Neuronal stem cell (in vitro differentiated cells): ENCODE data around the gene ALG9.
"Not testable (repeated sequence)": the region's sequence is repeated elsewhere in the genome, so short reads cannot be mapped to it uniquely, and the experiment has no call there.

Source experiments
- DNase-seq: peaks from one replicate; pipeline ENCODE4 v3.0.0-alpha.2; 2013; ENCODE audit warnings: low spot score
- H2AFZ ChIP-seq: one replicate; pipeline ENCODE4 v1.6.1; 2013; ENCODE audit warnings: mild to moderate bottlenecking, low read length, inconsistent platforms
- H2AK5ac ChIP-seq: 2 replicates; pipeline ENCODE4 v1.6.1; 2013; ENCODE audit warnings: low read depth, mild to moderate bottlenecking, inconsistent platforms, low read length, moderate library complexity, mixed read lengths
- H2BK120ac ChIP-seq: 2 replicates; pipeline ENCODE4 v1.6.1; 2013; ENCODE audit warnings: low read depth, mild to moderate bottlenecking, inconsistent platforms, low read length, moderate library complexity, mixed read lengths
- H2BK12ac ChIP-seq: one replicate; pipeline ENCODE4 v1.6.1; 2013; ENCODE audit warnings: low read length, inconsistent platforms
- H2BK15ac ChIP-seq: 2 replicates; pipeline ENCODE4 v1.6.1; 2013; ENCODE audit warnings: mild to moderate bottlenecking, low read length, inconsistent platforms, mixed read lengths
- H2BK5ac ChIP-seq: one replicate; pipeline ENCODE4 v1.6.1; 2013; ENCODE audit warnings: inconsistent platforms, mild to moderate bottlenecking, low read length, moderate library complexity
- H3K14ac ChIP-seq: one replicate; pipeline ENCODE4 v1.6.1; 2013; ENCODE audit warnings: low read length, inconsistent platforms
- H3K18ac ChIP-seq: 2 replicates; pipeline ENCODE4 v1.6.1; 2013; ENCODE audit warnings: low read length, inconsistent platforms
- H3K23ac ChIP-seq: 2 replicates; pipeline ENCODE4 v1.6.1; 2013; ENCODE audit warnings: low read depth, mild to moderate bottlenecking, mixed read lengths, low read length, inconsistent platforms; ENCODE audit not compliant: poor library complexity
- H3K27ac ChIP-seq: replicated peaks from 3 replicates; pipeline ENCODE4 v1.5.1; 2013; ENCODE audit warnings: low read length, inconsistent platforms
- H3K27me3 ChIP-seq, 3 experiments: 2 replicates each; pipeline ENCODE4 v1.6.1; 2013; ENCODE audit warnings: low read length in 3 of 3, mild to moderate bottlenecking in 2 of 3, inconsistent platforms in 1 of 3, low read depth in 1 of 3, mixed read lengths in 1 of 3, moderate library complexity in 1 of 3; ENCODE audit not compliant: control insufficient read depth in 3 of 3, insufficient read depth in 3 of 3
- H3K36me3 ChIP-seq, 2 donors: replicated peaks in 1 of 2; 2 replicates each; pipeline ENCODE4 v1.6.1; 2013; ENCODE audit warnings: low read length in 2 of 2; ENCODE audit not compliant: control insufficient read depth in 2 of 2, insufficient read depth in 2 of 2
- H3K4ac ChIP-seq: 2 replicates; pipeline ENCODE4 v1.6.1; 2013; ENCODE audit warnings: inconsistent platforms, mild to moderate bottlenecking, low read length, moderate library complexity
- H3K4me1 ChIP-seq, 2 donors: 1 replicate in 1 of 2; 2 replicates in 1 of 2; pipeline ENCODE4 v1.6.1; 2013; ENCODE audit warnings: low read length in 2 of 2, low read depth in 1 of 2; ENCODE audit not compliant: control insufficient read depth in 2 of 2, insufficient read depth in 1 of 2
- H3K4me2 ChIP-seq: one replicate; pipeline ENCODE4 v1.6.1; 2013; ENCODE audit warnings: mild to moderate bottlenecking, low read length, inconsistent platforms; ENCODE audit not compliant: insufficient read depth, poor library complexity, severe bottlenecking
- H3K4me3 ChIP-seq, 2 donors: 2 replicates each; pipeline ENCODE4 v1.5.1; 2013; ENCODE audit warnings: low read length in 2 of 2, mild to moderate bottlenecking in 2 of 2, inconsistent platforms in 1 of 2, moderate library complexity in 1 of 2
- H3K79me1 ChIP-seq: one replicate; pipeline ENCODE4 v1.6.1; 2013; ENCODE audit warnings: low read depth, mild to moderate bottlenecking, inconsistent platforms, low read length, moderate library complexity
- H3K9ac ChIP-seq: one replicate; pipeline ENCODE4 v1.6.1; 2013; ENCODE audit warnings: mild to moderate bottlenecking, low read depth, low read length, inconsistent platforms; ENCODE audit not compliant: poor library complexity
- H3K9me3 ChIP-seq, 2 donors: replicated peaks in 1 of 2; 2 replicates each; pipeline versions ENCODE3 to v1.6.1; 2013; ENCODE audit warnings: low read length in 2 of 2, mild to moderate bottlenecking in 2 of 2, inconsistent platforms in 1 of 2, low read depth in 1 of 2, mixed read lengths in 1 of 2, moderate library complexity in 1 of 2; ENCODE audit not compliant: control insufficient read depth in 2 of 2, insufficient read depth in 1 of 2
- H4K8ac ChIP-seq: one replicate; pipeline ENCODE4 v1.6.1; 2013; ENCODE audit warnings: low read depth, mild to moderate bottlenecking, inconsistent platforms, low read length, moderate library complexity
- H4K91ac ChIP-seq: one replicate; pipeline ENCODE4 v1.6.1; 2013; ENCODE audit warnings: low read length, low read depth, mild to moderate bottlenecking, inconsistent platforms; ENCODE audit not compliant: poor library complexity
- WGBS, 2 donors: extraction: QIAGEN DNeasy Blood & Tissue Kit; methylation state at CpG; one replicate each; pipeline ENCODE4 v1.1.7; 2013; ENCODE audit warnings: missing lambda C conversion rate in 2 of 2, mixed read lengths in 1 of 2; ENCODE audit not compliant: insufficient read length in 2 of 2, insufficient replicate concordance in 1 of 2; ENCODE audit errors: extremely low coverage in 2 of 2; 5-methylcytosine and 5-hydroxymethylcytosine counted together

ALG9 gene

DNA sequence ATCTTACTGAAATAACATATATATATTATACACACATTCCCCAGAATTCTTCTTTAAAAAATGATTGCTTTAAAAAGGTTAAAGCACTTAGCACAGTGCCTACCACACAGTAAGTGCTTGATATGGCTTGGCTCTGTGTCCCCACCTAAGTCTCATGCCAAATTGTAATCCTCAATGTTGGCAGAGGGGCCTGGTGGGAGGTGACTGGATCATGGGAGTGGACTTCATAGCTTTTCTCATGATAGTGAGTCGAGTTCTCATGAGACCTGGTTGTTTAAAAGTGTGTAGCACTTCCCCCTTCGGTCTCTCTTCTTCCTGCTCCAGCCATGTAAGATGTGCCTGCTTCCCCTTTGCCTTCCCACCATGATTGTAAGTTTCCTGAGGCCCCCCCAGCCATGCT lies 34.0 kb upstream of the ALG9 start:
- Histone ChIP-seq H3K4me3 (no peak overlapping the region), H3K4ac (no peak overlapping the region), H3K18ac (no peak overlapping the region), H3K23ac (no peak overlapping the region), H3K14ac (no peak overlapping the region), H3K9ac (no peak overlapping the region), H3K9me3 (no peaks in the 10 kb centered on the region), H3K4me2 (no peak overlapping the region), H4K8ac (no peak overlapping the region), H3K36me3 (no peaks in the 10 kb centered on the region), H2BK12ac (no peak overlapping the region), H2AFZ (no peak overlapping the region), H2BK5ac (no peak overlapping the region), H4K91ac (no peak overlapping the region), H2AK5ac (no peak overlapping the region), H3K27ac (no peak overlapping the region), H3K27me3 (no peaks in the 10 kb centered on the region), H3K4me1 (no peaks in the 10 kb centered on the region), H2BK120ac (no peak overlapping the region), H2BK15ac (no peak overlapping the region), H3K79me1 (no peaks in the 10 kb centered on the region)
- DNase-seq, result no peak
- WGBS, 2 donors, result no CpG with 5 or more reads among the region's 2 CpGs

- H3K14ac ChIP-seq, result no peak overlapping the region
- no peak overlapping the region for H2BK120ac ChIP-seq
- no peak overlapping the region for H3K4ac ChIP-seq
- H3K23ac ChIP-seq, result no peak overlapping the region
- no peaks in the 10 kb centered on the region for H3K4me1 ChIP-seq
- H3K9me3 ChIP-seq, result no peaks in the 10 kb centered on the region
- H3K36me3 ChIP-seq, result peaks cover 0 to 2% of the 10 kb centered on the region in 2 donors
- H3K4me2 ChIP-seq, result no peak overlapping the region
- H3K4me3 ChIP-seq, result no peak overlapping the region
- no peak overlapping the region for H2AK5ac ChIP-seq
- no peak overlapping the region for H2BK5ac ChIP-seq
- H4K91ac ChIP-seq, result no peak overlapping the region
- H2AFZ ChIP-seq, result no peak overlapping the region
- H3K27me3 ChIP-seq, result no peaks in the 10 kb centered on the region
- H2BK15ac ChIP-seq, result no peak overlapping the region
- no peak overlapping the region for H4K8ac ChIP-seq
- DNase-seq, result no peak
- H2BK12ac ChIP-seq, result no peak overlapping the region
- no peaks in the 10 kb centered on the region for H3K79me1 ChIP-seq
- WGBS, 2 donors, result no CpG with 5 or more reads among the region's 2 CpGs
- no peak overlapping the region for H3K18ac ChIP-seq
- H3K9ac ChIP-seq, result no peak overlapping the region
- no peak overlapping the region for H3K27ac ChIP-seq
Observed at GRCh38 chr11:111886844-111887243, 15.5 kb upstream of the ALG9 start.

- Histone ChIP-seq H3K9ac (no peak overlapping the region), H3K4ac (no peak overlapping the region), H3K27ac (no peak overlapping the region), H4K91ac (no peak overlapping the region), H2AK5ac (no peak overlapping the region), H2BK12ac (no peak overlapping the region), H3K27me3 (no peaks in the 10 kb centered on the region), H2BK15ac (no peak overlapping the region), H3K14ac (no peak overlapping the region), H4K8ac (no peak overlapping the region), H3K4me1 (no peaks in the 10 kb centered on the region), H3K9me3 (no peaks in the 10 kb centered on the region), H2AFZ (no peak overlapping the region), H3K4me2 (no peak overlapping the region), H3K79me1 (no peaks in the 10 kb centered on the region), H3K18ac (no peak overlapping the region), H3K23ac (no peak overlapping the region), H2BK120ac (no peak overlapping the region), H3K4me3 (no peak overlapping the region), H3K36me3 (peaks cover 0 to 2% of the 10 kb centered on the region in 2 donors), H2BK5ac (no peak overlapping the region)
- WGBS, 2 donors, result no CpG with 5 or more reads among the region's 4 CpGs
- DNase-seq, result no peak
Observed at GRCh38 chr11:111886032-111886431, 14.7 kb upstream of the ALG9 start.

- DNase-seq, H2BK120ac ChIP-seq, H2AFZ ChIP-seq, H3K4me2 ChIP-seq, H2BK5ac ChIP-seq, H2AK5ac ChIP-seq, H3K4me1 ChIP-seq, H3K23ac ChIP-seq, H3K36me3 ChIP-seq, H3K14ac ChIP-seq, H3K9me3 ChIP-seq, H3K18ac ChIP-seq, H3K9ac ChIP-seq, H3K27me3 ChIP-seq, H3K4me3 ChIP-seq, H4K91ac ChIP-seq, H3K27ac ChIP-seq, H3K4ac ChIP-seq, H4K8ac ChIP-seq, H2BK12ac ChIP-seq, H3K79me1 ChIP-seq, H2BK15ac ChIP-seq: not testable (repeated sequence)
- no CpG with 5 or more reads among the region's 4 CpGs for WGBS, 2 donors
Observed at GRCh38 chr11:111885053-111885452, 13.7 kb upstream of the ALG9 start.
